Neural cell (in vitro differentiated cells): ENCODE results near the gene DAZAP1. TPM values are rescaled to one million over a fixed set of nuclear protein-coding genes. Genes with fewer than 3 reads are reported as not detected.
A peak's percentile ranks its signal among the peaks of the same experiment; 100 is the strongest.
"Not testable (repeated sequence)": the region's sequence is repeated elsewhere in the genome, so short reads cannot be mapped to it uniquely, and the experiment has no call there.

Experiments
- H2AFZ ChIP-seq: fragments of 200-600, 300-800 bp; sonication (generic), shearing (Covaris generic); 2 replicates; pipeline ENCODE4 v1.6.0; 2014; ENCODE audit warnings: low read depth, mild to moderate bottlenecking, antibody characterized with exemption, low read length, moderate library complexity
- H3F3A ChIP-seq: fragments of 200-600 bp; shearing (Covaris generic); 2 replicates; pipeline ENCODE4 v1.6.1; 2016; ENCODE audit warnings: mild to moderate bottlenecking, moderate library complexity, mixed read lengths, antibody characterized with exemption, low read length; ENCODE audit not compliant: insufficient read depth, poor library complexity, severe bottlenecking
- H3K27ac ChIP-seq: fragments of 200-600, 300-800 bp; sonication (generic), shearing (Covaris generic); 2 replicates; pipeline ENCODE4 v1.5.1; 2014; ENCODE audit warnings: mild to moderate bottlenecking, low read length, moderate library complexity
- H3K27me3 ChIP-seq: fragments of 300-800, 200-600 bp; sonication (generic), shearing (Covaris generic); 2 replicates; pipeline ENCODE4 v1.6.0; 2014; ENCODE audit warnings: mild to moderate bottlenecking, low read depth, low read length, moderate library complexity; ENCODE audit not compliant: insufficient read depth
- H3K36me3 ChIP-seq: fragments of 300-800, 200-600 bp; sonication (generic), shearing (Covaris generic); 2 replicates; pipeline ENCODE4 v1.5.1; 2014; ENCODE audit warnings: mild to moderate bottlenecking, antibody characterized with exemption, low read length, moderate library complexity; ENCODE audit not compliant: insufficient read depth
- H3K4me2 ChIP-seq: fragments of 300-800, 200-600 bp; sonication (generic), shearing (Covaris generic); 2 replicates; pipeline ENCODE4 v1.6.0; 2014; ENCODE audit warnings: mild to moderate bottlenecking, low read length
- H3K4me3 ChIP-seq: fragments of 300-800, 200-600 bp; sonication (generic), shearing (Covaris generic); 2 replicates; pipeline ENCODE4 v1.5.1; 2014; ENCODE audit warnings: mild to moderate bottlenecking, low read length, moderate library complexity
- H3K79me2 ChIP-seq: fragments of 200-600 bp; shearing (Covaris generic); replicated peaks from 2 replicates; pipeline ENCODE4 v1.6.0; 2014; ENCODE audit warnings: mild to moderate bottlenecking, low read length, moderate library complexity; ENCODE audit not compliant: insufficient read depth
- H3K9ac ChIP-seq: fragments of 300-800, 200-600 bp; sonication (generic), shearing (Covaris generic); 2 replicates; pipeline ENCODE4 v1.6.1; 2016; ENCODE audit warnings: mild to moderate bottlenecking, low read length, mixed read lengths
- H3K9me2 ChIP-seq: fragments of 200-600 bp; shearing (Covaris generic); 2 replicates; pipeline ENCODE4 v1.6.1; 2016; ENCODE audit warnings: mild to moderate bottlenecking, low read length, mixed read lengths; ENCODE audit not compliant: insufficient read depth
- H3K9me3 ChIP-seq: fragments of 200-600, 300-800 bp; sonication (generic), shearing (Covaris generic); 2 replicates; pipeline ENCODE4 v1.6.1; 2016; ENCODE audit warnings: mild to moderate bottlenecking, mixed run types, low read length, moderate library complexity, mixed read lengths
- H4K20me1 ChIP-seq: fragments of 200-600 bp; shearing (Covaris generic); 2 replicates; pipeline ENCODE4 v1.6.1; 2016; ENCODE audit warnings: mild to moderate bottlenecking, mixed run types; ENCODE audit not compliant: insufficient read depth
- CTCF ChIP-seq: fragments of 450-650 bp; IDR thresholded peaks from 2 replicates; pipeline ENCODE4 v1.5.1; 2014; ENCODE audit warnings: antibody characterized with exemption, mild to moderate bottlenecking, moderate library complexity; ENCODE audit not compliant: poor library complexity, severe bottlenecking
- EP300 ChIP-seq: fragments of 450-650 bp; conservative IDR thresholded peaks from 2 replicates; pipeline ENCODE4 v1.6.1; 2014; ENCODE audit warnings: antibody characterized with exemption, mild to moderate bottlenecking, moderate library complexity; ENCODE audit not compliant: poor library complexity, severe bottlenecking
- EZH2 ChIP-seq: fragments of 200-600, 300-800 bp; shearing (Covaris generic), sonication (generic); IDR thresholded peaks from 2 replicates; pipeline ENCODE4 v1.6.1; 2014; ENCODE audit warnings: antibody characterized with exemption, low read length, borderline replicate concordance, mild to moderate bottlenecking; ENCODE audit not compliant: insufficient read depth, poor library complexity, severe bottlenecking
- MXI1 ChIP-seq: fragments of 450-650 bp; conservative IDR thresholded peaks from 2 replicates; pipeline ENCODE4 v1.6.1; 2014; ENCODE audit warnings: antibody characterized with exemption, mild to moderate bottlenecking; ENCODE audit not compliant: poor library complexity, severe bottlenecking
- POLR2AphosphoS5 ChIP-seq: IDR thresholded peaks from 2 replicates; pipeline ENCODE4 v1.6.1; 2012
- RAD21 ChIP-seq: fragments of 450-650 bp; conservative IDR thresholded peaks from 2 replicates; pipeline ENCODE4 v1.6.1; 2014; ENCODE audit warnings: antibody characterized with exemption, mild to moderate bottlenecking, moderate library complexity
- REST ChIP-seq: IDR thresholded peaks from 2 replicates; pipeline ENCODE4 v1.6.1; 2012; ENCODE audit warnings: borderline replicate concordance
- SMC3 ChIP-seq: fragments of 450-650 bp; conservative IDR thresholded peaks from 2 replicates; pipeline ENCODE4 v1.6.1; 2014; ENCODE audit warnings: antibody characterized with exemption, mild to moderate bottlenecking, moderate library complexity; ENCODE audit not compliant: poor library complexity
- TAF1 ChIP-seq: IDR thresholded peaks from 2 replicates; pipeline ENCODE4 v1.6.1; 2012; ENCODE audit warnings: low read depth
- polyA plus RNA-seq: library from polyadenylated mRNA; depleted of rRNA; stranded (reverse); fragments of >200 nt; gene quantifications from 2 replicates; pipeline ENCODE4 v1.2.3, GENCODE V29; 2014

Gene DAZAP1
- polyA plus RNA-seq, 1 donor from 2014 or later, result 60.5 TPM

GRCh38 chr19:1439525-1440417 is 32.4 kb downstream of the DAZAP1 start:
- not testable (repeated sequence) for H3K27ac ChIP-seq, H3F3A ChIP-seq, H3K27me3 ChIP-seq, H2AFZ ChIP-seq, H4K20me1 ChIP-seq, H3K36me3 ChIP-seq, H3K9me2 ChIP-seq, H3K9me3 ChIP-seq
- peak overlapping the region; percentile 96 for H3K4me3 ChIP-seq
- peak overlapping the region; percentile 81 for H3K9ac ChIP-seq
- peaks cover 14% of the 10 kb centered on the region for H3K79me2 ChIP-seq
- peak overlapping the region; percentile 44 for H3K4me2 ChIP-seq

- Histone ChIP-seq H3F3A (peaks cover 6% of the 10 kb centered on the region), H3K27me3 (no peaks in the 10 kb centered on the region), H2AFZ (no peak overlapping the region), H3K27ac (no peak overlapping the region), H3K9me2 (no peaks in the 10 kb centered on the region), H3K9me3 (no peaks in the 10 kb centered on the region), H3K4me3 (no peak overlapping the region), H4K20me1 (peaks cover 4% of the 10 kb centered on the region), H3K4me2 (no peak overlapping the region), H3K79me2 (peaks cover 14% of the 10 kb centered on the region), H3K36me3 (no peaks in the 10 kb centered on the region), H3K9ac (no peak overlapping the region)
- no peak for TF ChIP-seq RAD21
- TF ChIP-seq SMC3, result no peak
- no peak for TF ChIP-seq MXI1
- no peak for TF ChIP-seq EZH2
- no peak for TF ChIP-seq EP300
- no peak for TF ChIP-seq POLR2AphosphoS5
- no peak for TF ChIP-seq REST
- TF ChIP-seq TAF1, result no peak
- TF ChIP-seq CTCF, result no peak
Measured at GRCh38 chr19:1440418-1440801, 33.0 kb downstream of the DAZAP1 start.
